HG03558 (cell line): Measurements from ENCODE around the gene EP300.
"Not testable (repeated sequence)": the region's sequence is repeated elsewhere in the genome, so short reads cannot be mapped to it uniquely, and the experiment has no call there.

Experiments
- ATAC-seq: cut with Tn5 transposase; IDR thresholded peaks from one replicate; pipeline ENCODE4 v1.9.1; 2021; ENCODE audit warnings: moderate number of reproducible peaks; ENCODE audit not compliant: unreplicated experiment; ENCODE audit errors: extremely low read depth

EP300 gene

DNA sequence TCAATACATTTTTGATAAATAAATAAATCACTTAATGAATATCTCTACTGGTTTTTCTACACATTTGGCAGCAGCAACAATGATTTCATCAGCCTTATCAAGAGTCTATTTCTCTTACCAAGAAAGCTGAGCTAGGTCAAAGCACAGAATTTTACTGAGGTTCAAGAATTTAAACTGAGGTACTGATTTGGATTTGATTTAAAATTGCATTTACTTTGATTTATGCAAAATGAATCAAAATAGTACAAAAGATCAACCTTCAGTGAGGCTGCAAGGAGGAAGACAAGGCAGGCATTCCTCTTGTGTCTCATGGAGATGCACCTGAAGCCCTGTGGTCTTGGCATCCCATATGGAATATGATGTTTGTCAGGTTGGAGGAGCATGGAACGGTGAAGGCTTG, 15.5 kb upstream of the EP300 start:
- ATAC-seq, result no peak

DNA sequence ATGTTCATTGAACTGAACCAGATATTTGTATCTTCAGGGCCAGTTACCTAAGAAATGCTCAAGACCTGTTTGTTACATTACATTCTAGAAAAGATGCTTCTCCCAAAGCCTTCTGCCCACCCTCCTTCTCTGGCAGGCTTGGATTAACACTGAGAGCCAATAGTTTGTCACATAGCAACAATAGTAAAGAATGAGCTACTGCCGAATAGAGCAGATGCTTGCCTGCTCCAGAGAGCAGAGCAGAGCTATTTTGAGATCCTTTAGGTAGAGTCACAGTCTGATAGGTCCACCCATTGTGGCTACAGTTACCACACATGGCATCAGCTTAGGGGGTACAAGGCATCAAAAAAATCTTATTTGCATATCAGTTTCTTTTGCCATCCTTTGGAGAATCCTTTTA, 13.5 kb upstream of the EP300 start:
- ATAC-seq, result no peak

DNA sequence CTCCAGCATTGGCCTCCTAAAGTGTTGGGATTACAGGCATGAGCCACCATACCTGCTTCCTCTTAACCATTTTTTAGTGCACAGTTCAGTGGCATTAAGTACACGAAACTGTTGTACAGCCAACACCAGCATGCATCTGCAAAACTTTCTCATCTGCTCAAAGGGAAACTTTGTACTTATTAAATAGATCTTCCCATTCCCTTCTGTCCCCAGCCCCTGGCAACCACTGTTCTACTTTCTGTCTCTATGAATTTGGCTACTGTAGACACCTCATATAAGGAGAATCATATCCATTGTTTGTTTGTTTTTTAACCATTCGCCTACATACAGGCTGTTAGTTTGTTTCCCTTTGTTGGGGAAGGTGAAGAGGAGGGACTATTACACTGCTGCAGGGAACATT, 6.5 kb upstream of the EP300 start:
- ATAC-seq, result no peak

DNA sequence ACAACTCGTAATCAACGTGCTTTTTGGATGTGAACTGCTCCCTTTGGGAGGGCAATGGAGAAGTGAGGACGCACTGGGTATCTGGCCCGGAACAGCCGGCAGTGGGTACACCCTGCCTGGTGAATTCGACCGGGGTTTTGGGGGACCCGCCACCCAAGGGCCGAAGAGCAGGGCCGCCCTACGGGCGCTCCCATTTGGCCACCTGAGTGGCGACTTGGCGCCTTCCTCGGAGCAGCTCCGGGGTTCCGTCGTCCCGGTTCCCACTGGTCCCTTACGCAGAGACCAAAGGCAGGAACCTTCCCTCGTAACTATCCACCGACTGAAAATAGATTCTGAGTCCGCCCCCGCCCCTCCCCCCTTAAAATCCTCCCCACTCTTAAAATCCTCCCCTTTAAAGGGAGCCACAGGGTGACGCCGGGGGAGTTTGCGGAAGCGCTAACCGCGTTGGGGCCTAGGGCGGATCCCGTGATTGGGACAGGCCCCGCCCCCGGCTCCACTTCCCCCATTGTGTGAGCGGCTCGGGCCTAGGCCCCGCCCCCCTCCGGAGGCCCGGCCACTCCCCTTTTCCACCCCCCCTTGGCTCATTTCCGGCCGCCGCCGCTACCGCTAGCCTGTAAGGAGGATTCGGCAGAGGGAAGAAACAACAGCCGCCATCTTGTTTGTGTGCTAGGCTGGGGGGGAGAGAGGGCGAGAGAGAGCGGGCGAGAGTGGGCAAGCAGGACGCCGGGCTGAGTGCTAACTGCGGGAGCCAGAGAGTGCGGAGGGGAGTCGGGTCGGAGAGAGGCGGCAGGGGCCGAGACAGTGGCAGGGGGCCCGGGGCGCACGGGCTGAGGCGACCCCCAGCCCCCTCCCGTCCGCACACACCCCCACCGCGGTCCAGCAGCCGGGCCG, 1.0 kb upstream of the EP300 start:
- peak; percentile 32 for ATAC-seq

DNA sequence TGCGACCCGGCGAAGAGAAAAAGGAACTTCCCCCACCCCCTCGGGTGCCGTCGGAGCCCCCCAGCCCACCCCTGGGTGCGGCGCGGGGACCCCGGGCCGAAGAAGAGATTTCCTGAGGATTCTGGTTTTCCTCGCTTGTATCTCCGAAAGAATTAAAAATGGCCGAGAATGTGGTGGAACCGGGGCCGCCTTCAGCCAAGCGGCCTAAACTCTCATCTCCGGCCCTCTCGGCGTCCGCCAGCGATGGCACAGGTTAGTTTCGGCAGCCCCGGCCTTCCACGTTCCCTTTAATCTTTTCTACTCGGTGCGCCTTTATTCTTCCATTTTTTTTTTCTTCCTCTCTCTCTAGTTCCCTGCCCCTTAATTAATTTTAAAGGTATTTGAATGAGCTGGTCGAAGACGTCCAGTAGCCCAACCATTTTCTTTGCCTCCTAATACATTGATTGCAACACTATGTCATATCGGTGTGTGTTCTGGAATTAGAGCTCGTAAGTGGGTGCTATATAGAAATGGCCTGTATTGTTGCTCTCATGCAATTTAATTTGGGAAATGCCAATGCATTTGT, 537 bp downstream of the EP300 start:
- ATAC-seq, result no peak

DNA sequence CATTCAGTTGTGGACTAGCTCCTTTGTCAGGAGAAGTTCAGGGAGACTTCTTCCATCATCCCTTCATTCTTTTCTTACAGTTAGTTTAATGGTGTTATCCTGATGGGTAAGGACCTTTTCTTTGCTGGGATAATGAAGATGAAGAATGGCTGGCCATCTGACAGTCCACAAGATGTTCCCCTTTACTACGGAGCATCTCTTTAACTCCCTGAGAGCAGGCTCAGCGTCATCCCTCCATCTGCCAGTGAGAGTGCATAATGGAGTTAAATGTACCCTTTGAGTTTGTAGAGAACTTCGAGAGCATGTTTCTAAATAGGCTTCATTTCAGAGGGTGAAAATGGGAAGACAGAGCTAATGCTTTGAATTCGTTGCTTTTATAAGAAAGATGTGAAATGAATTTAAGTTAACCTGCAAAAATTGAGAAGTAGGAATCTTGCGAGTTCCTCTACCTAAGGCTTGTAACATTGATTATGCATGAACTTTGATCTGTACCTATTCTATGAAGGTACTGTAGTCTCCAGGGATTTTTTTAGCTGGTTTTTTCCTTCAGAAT, 1.7 kb downstream of the EP300 start:
- no peak for ATAC-seq

DNA sequence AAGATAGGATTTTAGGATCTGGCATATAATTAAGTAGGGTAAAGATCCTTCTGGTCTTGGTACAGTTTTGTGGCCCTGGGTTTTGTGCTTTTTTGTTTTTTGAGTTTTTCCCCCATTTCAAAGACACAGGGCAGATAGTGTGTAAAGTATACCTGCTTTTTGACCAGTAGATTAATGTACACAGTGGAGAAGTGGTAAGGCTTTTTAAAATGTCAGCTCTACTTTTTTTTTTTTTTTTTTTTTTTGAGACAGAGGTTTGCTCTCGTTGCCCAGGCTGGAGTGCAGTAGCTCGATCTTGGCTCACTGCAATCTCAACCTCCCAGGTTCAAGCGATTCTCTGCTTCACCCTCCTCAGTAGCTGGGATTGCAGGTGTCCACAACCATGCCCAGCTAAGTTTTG, 4.0 kb downstream of the EP300 start:
- no peak for ATAC-seq

DNA sequence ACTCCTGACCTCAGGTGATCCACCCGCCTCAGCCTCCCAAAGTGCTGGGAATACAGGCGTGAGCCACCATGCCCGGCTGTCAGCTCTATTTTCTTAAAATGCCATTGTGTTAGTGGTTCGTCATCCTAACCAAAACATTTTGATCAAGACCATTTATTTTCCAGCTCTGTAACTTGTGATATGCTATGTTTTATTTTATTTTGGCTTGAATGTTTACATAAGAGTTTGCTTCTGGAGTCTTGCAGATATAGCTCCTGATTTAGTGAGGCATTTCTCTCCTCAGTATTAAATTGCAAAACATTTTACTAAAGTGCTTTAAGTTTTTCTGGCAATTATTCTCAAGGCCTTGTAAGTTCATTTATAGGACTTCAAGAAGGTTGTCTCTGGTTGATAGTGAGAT, 4.4 kb downstream of the EP300 start:
- ATAC-seq, result no peak

DNA sequence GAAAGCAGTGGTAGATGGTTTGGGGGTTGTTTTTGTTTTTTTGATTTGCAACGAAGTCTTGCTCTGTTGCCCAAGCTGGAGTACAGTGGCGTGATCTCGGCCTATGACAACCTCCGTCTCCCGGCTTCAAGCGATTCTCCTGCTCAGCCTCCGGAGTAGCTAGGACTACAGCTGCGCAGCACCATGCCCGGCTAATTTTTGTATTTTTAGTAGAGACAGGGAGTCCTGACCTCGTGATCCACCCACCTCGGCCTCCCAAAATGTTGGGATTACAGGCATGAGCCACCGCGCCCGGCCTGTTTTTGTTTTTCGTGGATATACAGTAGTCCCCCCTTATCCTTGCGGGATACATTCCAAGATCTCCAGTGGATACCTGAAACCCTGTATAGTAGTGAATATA, 6.6 kb downstream of the EP300 start:
- no peak for ATAC-seq

DNA sequence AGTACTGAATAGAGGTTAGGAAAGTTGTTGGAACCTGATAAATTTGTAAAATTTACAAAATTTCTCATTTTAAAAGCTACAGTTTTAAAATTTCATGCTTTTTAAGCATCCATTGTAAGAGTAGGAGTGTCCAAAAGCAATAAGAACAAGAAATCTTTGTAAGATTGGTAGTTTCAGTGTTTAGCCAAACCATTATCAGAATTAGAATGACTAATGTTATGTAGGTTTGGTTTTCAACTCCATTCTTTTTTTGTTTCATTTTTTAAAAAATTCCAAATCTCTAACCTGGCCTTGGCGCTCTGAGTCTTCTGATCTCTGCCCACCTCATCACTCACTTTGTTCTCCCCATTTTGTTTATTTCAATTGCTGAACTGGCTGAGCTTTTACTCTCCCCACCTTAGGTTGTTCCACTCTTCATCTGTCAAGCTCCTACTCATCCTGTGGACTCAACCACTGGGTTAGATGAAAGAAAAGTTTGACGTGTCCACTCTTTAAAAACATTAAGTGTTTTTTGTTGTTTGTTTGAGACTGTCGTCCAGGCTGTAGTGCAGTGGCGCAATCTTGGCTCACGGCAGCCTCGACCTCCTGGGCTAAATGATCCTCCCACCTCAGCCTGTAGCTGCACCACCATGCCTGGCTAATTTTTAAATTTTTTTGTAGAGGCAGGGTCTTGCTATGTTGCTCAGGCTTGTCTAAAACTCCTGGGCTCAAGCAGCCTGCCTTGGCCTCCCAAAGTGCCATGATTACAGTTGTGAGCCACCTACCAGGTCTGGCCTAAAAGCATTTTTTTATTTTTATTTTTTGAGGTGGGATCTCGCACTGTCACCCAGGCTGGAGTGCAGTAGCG, 14.0 kb downstream of the EP300 start:
- ATAC-seq, result no peak

DNA sequence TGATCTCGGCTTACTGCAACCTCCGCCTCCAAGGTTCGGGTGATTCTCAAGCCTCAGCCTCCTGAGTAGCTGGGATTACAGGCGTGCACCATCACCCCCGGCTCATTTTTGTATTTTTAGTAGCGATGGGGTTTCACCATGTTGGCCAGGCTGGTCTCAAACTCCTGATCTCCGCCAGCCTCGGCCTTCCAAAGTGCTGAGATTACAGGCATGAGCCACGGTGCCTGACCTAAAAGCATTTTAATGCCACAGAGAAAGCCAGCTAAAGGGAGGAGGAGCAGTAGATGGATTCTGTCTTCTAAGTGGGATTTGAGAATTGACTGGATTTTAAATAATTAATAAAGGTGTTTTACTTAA, 14.6 kb downstream of the EP300 start:
- not testable (repeated sequence) for ATAC-seq

DNA sequence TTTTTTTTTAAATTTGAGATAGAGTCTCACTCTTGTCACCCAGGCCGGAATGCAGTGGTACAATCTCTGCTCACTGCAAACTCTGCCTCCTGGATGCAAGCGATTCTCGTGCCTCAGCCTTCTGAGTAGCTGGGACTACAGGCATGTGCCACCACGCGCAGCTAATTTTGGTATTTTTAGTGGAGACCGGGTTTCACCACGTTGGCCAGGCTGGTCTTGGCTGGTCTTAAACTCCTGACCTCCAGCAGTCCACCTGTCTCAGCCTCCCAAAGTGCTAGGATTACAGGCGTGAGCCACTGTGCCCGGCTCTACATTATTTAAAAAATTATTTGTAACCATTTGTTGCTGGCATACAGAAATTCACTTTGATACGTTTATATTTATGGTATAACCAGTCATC, 18.6 kb downstream of the EP300 start:
- no peak for ATAC-seq

DNA sequence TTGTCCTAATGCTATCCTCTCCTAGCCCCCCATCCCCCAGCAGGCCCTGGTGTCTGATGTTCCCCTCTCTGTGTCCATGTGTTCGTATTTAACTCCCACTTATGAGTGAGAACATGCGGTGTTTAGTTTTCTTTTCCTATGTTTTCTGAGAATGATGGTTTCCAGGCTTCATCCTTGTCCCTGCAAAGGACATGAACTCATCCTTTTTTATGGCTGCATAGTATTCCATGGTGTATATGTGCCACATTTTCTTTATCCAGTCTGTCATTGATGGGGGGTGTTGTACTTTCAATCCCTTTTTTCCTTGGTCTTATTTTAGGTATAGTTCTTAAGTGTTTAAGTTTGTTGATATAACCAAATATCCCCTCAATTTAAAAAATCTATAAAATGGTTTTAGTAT, 23.9 kb downstream of the EP300 start:
- ATAC-seq, result no peak

DNA sequence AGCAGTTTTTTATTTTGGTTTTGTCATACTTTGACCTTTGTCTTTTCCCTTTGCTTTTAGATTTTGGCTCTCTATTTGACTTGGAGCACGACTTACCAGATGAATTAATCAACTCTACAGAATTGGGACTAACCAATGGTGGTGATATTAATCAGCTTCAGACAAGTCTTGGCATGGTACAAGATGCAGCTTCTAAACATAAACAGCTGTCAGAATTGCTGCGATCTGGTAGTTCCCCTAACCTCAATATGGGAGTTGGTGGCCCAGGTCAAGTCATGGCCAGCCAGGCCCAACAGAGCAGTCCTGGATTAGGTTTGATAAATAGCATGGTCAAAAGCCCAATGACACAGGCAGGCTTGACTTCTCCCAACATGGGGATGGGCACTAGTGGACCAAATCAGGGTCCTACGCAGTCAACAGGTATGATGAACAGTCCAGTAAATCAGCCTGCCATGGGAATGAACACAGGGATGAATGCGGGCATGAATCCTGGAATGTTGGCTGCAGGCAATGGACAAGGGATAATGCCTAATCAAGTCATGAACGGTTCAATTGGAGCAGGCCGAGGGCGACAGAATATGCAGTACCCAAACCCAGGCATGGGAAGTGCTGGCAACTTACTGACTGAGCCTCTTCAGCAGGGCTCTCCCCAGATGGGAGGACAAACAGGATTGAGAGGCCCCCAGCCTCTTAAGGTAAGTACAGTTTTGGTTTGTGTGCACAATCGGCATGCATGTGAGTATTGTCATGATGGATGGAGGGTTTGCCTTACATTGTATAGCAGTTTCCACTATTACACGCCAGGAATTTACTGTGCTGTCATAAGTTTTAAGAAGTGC, 25.0 kb downstream of the EP300 start:
- ATAC-seq, result no peak

DNA sequence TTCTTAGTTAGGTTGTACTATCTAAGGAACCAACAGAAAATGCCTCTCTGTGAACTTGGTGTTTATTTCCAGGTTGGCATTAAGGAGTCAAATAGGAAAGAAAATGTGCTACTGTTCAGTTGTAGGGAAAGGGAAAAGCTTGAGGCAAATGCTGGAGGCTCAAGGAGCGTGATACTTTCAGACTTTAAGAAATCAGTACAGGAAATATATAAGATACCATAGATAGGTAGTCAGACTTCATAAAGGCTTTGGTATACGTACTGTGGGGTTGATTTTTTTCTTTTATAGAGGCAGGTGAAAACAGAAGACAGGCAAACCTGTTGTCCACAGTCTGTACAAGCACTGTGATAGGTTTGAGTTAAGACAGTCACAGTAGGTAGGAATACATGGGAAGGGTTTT, 30.8 kb downstream of the EP300 start:
- no peak for ATAC-seq

DNA sequence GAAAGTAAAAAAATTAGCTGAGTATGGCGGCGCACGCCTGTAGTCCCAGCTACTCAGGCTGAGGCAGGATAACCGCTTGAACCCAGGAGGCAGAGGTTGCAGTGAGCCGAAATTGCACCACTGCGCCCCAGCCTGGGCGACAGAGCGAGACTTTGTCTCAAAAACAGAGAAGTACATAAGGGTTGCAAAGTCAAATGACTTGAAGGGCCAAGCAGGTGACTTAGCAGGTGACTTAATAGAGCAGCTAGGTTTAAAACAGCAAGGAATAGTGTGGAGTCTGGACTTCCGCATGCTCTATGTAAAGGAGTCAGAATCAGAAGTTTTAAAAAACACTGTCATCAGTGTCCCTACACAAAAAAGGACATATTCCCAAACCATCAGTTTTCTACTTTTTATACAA, 31.7 kb downstream of the EP300 start:
- ATAC-seq, result no peak

DNA sequence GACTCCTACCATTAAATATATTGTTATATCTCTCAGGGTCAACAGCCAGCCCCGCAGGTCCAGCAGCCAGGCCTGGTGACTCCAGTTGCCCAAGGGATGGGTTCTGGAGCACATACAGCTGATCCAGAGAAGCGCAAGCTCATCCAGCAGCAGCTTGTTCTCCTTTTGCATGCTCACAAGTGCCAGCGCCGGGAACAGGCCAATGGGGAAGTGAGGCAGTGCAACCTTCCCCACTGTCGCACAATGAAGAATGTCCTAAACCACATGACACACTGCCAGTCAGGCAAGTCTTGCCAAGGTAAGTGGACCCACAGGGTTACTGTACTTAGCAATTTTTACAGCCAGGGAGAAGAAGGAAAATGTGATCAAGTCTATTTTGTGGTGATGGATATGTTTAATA, 35.1 kb downstream of the EP300 start:
- ATAC-seq, result no peak

DNA sequence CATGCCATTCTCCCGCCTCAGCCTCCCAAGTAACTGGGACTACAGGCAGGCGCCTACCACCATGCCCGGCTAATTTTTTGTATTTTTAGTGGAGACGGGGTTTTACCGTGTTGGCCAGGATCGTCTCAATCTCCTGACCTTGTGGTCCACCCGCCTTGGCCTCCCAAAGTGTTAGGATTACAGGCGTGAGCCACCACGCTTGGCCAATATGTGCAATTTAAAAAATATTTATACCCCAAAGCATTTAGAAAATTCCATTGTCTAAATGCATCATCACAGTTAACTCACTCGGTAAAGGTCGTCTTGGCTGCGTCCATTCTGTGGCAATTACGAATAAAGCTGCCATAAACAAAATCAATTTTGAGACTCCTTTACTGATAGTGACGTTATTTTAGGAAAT, 36.2 kb downstream of the EP300 start:
- ATAC-seq, result no peak

DNA sequence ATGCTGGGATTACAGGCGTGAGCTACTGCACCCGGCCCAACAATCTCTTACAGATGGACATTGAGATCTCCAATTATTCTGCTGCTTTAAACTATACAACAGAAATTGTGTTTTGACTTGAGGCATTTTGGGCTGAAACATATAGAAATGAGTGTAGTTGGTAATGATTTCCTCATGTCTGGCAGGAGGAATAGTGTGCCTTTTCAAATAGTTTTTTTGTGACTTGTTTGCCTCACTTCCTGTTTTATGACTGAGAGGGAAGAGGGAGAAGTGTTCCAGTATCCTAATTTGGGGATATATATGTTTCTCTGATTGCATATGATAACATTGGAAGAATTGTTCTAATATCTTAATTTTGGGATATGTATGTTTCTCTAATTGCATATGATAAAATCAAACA, 40.2 kb downstream of the EP300 start:
- ATAC-seq, result no peak

DNA sequence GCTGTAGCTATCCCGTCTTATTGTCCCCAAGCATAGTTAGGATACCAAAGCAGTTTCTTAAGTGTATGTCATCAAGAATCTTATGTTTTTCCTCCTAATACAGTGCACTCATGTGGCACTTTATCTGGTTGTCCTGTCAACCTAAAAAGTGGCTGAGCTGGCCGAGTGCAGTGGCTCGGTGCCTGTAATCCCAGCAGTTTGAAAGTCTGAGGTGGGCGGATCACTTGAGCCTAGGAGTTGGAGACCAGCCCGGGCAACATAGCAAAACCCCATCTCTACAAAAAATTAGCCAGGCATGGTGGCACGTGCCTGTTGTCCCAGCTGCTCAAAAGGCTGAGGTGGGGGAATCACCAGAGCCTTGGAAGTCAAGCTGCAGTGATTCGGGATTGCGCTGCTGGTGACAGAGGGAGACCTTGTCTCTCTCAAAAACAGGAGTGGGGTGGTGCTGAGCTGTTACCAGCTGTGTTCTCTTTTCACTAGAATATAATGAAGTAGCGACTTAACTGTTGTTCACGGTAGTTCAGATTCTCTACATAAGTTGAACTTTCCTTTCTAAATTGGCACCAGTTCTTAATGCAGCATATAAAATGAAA, 48.1 kb downstream of the EP300 start:
- ATAC-seq, result no peak
